Measurements from ENCODE around the gene NTN5. TPM values are rescaled to one million over a fixed set of nuclear protein-coding genes. Genes with fewer than 3 reads are reported as not detected.
"Not testable (repeated sequence)": the region's sequence is repeated elsewhere in the genome, so short reads cannot be mapped to it uniquely, and the experiment has no call there.

Gene NTN5
- total and polyA plus RNA-seq, 9 of the 15 experiments (the other 6 are each of a cell fraction or from before 2014, with no cell fraction given): not detected

GRCh38 chr19:48693629-48694028 lies 20.8 kb upstream of the NTN5 start:
- H2AFZ ChIP-seq (ENCODE audit: low read depth, low read length); in situ Hi-C loops (cut with MboI); POLR2A ChIA-PET; FAIRE-seq; H3K36me3 ChIP-seq (ENCODE audit: control insufficient read depth, insufficient read depth, low read length); H3K4me2 ChIP-seq (ENCODE audit: insufficient read depth, low read length); DNase-seq (ENCODE audit: extremely low read depth in 1 of 4, low spot score in 3 of 4); H3K79me2 ChIP-seq (ENCODE audit: control insufficient read depth, insufficient read depth, low read length); H3K4me3 ChIP-seq; H3K27ac ChIP-seq (ENCODE audit: extremely low read depth, low read depth, low read length); H3K9me3 ChIP-seq (replicated peaks; ENCODE audit: control insufficient read depth, insufficient read depth, low read depth, low read length); CTCF ChIA-PET (ENCODE audit: low intra/inter-chr PET ratio); H3K9me1 ChIP-seq (ENCODE audit: control insufficient read depth, insufficient read depth, low read length); BruUV-seq (replicated peaks); H3K27me3 ChIP-seq (ENCODE audit: control insufficient read depth in 2 of 2, insufficient read depth in 2 of 2, low read length in 2 of 2); H4K20me1 ChIP-seq (replicated peaks; ENCODE audit: control insufficient read depth, insufficient read depth, low read length); H3K9ac ChIP-seq (ENCODE audit: insufficient read depth in 1 of 2, low read depth in 2 of 2, low read length in 2 of 2); ATAC-seq; intact Hi-C loops (cut with micrococcal nuclease): not testable (repeated sequence)
- 62% methylated on average over 9 of the region's 9 CpGs for WGBS (ENCODE audit: insufficient coverage, low coverage, missing lambda C conversion rate)
- peaks cover 9 to 26% of the 10 kb centered on the region in 2 experiments; a peak in 4 of 5 replicates for H3K4me1 ChIP-seq (replicated peaks in 1 of 2; ENCODE audit: control insufficient read depth in 2 of 2, insufficient read depth in 2 of 2, low read length in 2 of 2)
- peak; percentile 44; the same call in 1 of the 2 replicates for TF ChIP-seq CEBPG (CRISPR knock-in tag; IDR thresholded peaks at IDR 0.05)
- peak; percentile 24 to 64; a peak in 2 of 4 replicates for TF ChIP-seq CEBPG (tag; conservative IDR thresholded peaks at IDR 0.05 in 1 of 2, IDR thresholded peaks at IDR 0.05 in 1 of 2)
- peak; percentile 89 for TF ChIP-seq CEBPB (tag; IDR thresholded peaks at IDR 0.05)

GRCh38 chr19:48689449-48689848 lies 16.6 kb upstream of the NTN5 start:
- FAIRE-seq (no peak), ATAC-seq (no peak), DNase-seq (ENCODE audit: extremely low read depth in 1 of 4, low spot score in 3 of 4) (no peak)
- ChIA-PET POLR2A (no interaction called here), CTCF (ENCODE audit: low intra/inter-chr PET ratio) (no interaction called here)
- WGBS (ENCODE audit: insufficient coverage, low coverage, missing lambda C conversion rate): 18% methylated on average over 7 of the region's 7 CpGs
- Histone ChIP-seq H3K9me3 (replicated peaks; ENCODE audit: control insufficient read depth, insufficient read depth, low read depth, low read length) (no peaks in the 10 kb centered on the region), H3K27me3 (ENCODE audit: control insufficient read depth in 2 of 2, insufficient read depth in 2 of 2, low read length in 2 of 2) (no peaks in the 10 kb centered on the region), H3K79me2 (ENCODE audit: control insufficient read depth, insufficient read depth, low read length) (no peaks in the 10 kb centered on the region), H3K9me1 (ENCODE audit: control insufficient read depth, insufficient read depth, low read length) (no peaks in the 10 kb centered on the region), H3K36me3 (ENCODE audit: control insufficient read depth, insufficient read depth, low read length) (no peaks in the 10 kb centered on the region), H3K4me1 (replicated peaks in 1 of 2; ENCODE audit: control insufficient read depth in 2 of 2, insufficient read depth in 2 of 2, low read length in 2 of 2) (peaks cover 4 to 8% of the 10 kb centered on the region in 2 experiments; a peak in 3 of 5 replicates), H3K9ac (ENCODE audit: insufficient read depth in 1 of 2, low read depth in 2 of 2, low read length in 2 of 2) (no peak overlapping the region), H4K20me1 (replicated peaks; ENCODE audit: control insufficient read depth, insufficient read depth, low read length) (no peaks in the 10 kb centered on the region), H3K4me3 (no peak overlapping the region), H3K27ac (ENCODE audit: extremely low read depth, low read depth, low read length) (no peak overlapping the region), H3K4me2 (ENCODE audit: insufficient read depth, low read length) (no peak overlapping the region), H2AFZ (ENCODE audit: low read depth, low read length) (no peak overlapping the region)
- intact Hi-C loops (cut with micrococcal nuclease): no loop called here
- no TSS peak for BruUV-seq (replicated peaks)
- in situ Hi-C loops (cut with MboI): no loop called here
- TF ChIP-seq KDM1A (IDR thresholded peaks at IDR 0.05) (0 out of 4 replicates have a peak, but pooled peaks of 1 of the 2 experiments have one; percentile 11), RBM25 (IDR thresholded peaks at IDR 0.05; ENCODE audit: low read depth, low read length, severe bottlenecking) (peak; percentile 26), RHOXF2B (CRISPR knock-in tag; conservative IDR thresholded peaks at IDR 0.05) (no peak)
